GM12878 (cell line): ENCODE measurements around the gene EDEM3.

Experiments used
- ATF7 ChIP-seq: fragments of 450-650 bp; IDR thresholded peaks from 2 replicates; pipeline ENCODE4 v1.6.1; 2016; ENCODE audit warnings: low read depth, mild to moderate bottlenecking
- BHLHE40 ChIP-seq, 2 experiments: fragments of 450-650 bp in 1 of 2; IDR thresholded peaks; 2 replicates each; pipeline ENCODE4 v1.6.1; 2011 to 2017; ENCODE audit warnings: low read depth in 2 of 2, borderline replicate concordance in 1 of 2, improper control_type of control experiment in 1 of 2, low read length in 1 of 2, mild to moderate bottlenecking in 1 of 2
- EP300 ChIP-seq, 2 experiments: fragments of 150-350 bp in 1 of 2; IDR thresholded peaks; 2 replicates each; pipeline ENCODE4 v1.6.1; 2011 to 2012; ENCODE audit warnings: low read depth in 2 of 2, low read length in 2 of 2, borderline replicate concordance in 1 of 2, improper control_type of control experiment in 1 of 2, inconsistent platforms in 1 of 2; ENCODE audit not compliant: control insufficient read depth in 1 of 2
- HDAC6 ChIP-seq: fragments of 200-600 bp; sonication (generic); IDR thresholded peaks from one replicate; pipeline ENCODE4 v1.8.0; 2017; ENCODE audit warnings: antibody characterized with exemption; ENCODE audit not compliant: unreplicated experiment
- JUNB ChIP-seq: IDR thresholded peaks from 2 replicates; pipeline ENCODE4 v1.6.1; 2016; ENCODE audit warnings: antibody characterized with exemption, mild to moderate bottlenecking
- NBN ChIP-seq: fragments of 450-650 bp; IDR thresholded peaks from 2 replicates; pipeline ENCODE4 v1.6.1; 2016
- NR2F1 ChIP-seq: fragments of 450-650 bp; conservative IDR thresholded peaks from 2 replicates; pipeline ENCODE4 v1.6.1; 2017; ENCODE audit warnings: mild to moderate bottlenecking
- POLR2A ChIP-seq: IDR thresholded peaks from 2 replicates; pipeline ENCODE4 v1.6.1; 2011; ENCODE audit warnings: low read depth, mild to moderate bottlenecking, low read length
- POLR2AphosphoS5 ChIP-seq: IDR thresholded peaks from 2 replicates; pipeline ENCODE4 v1.6.1; 2011; ENCODE audit warnings: mild to moderate bottlenecking, low read length, inconsistent platforms
- TAF1 ChIP-seq: IDR thresholded peaks from 2 replicates; pipeline ENCODE4 v1.6.1; 2011; ENCODE audit warnings: mild to moderate bottlenecking, low read depth, low read length, borderline replicate concordance
- YY1 ChIP-seq: IDR thresholded peaks from 2 replicates; pipeline ENCODE4 v1.6.1; 2011; ENCODE audit warnings: low read depth, mild to moderate bottlenecking, low read length
- TF ChIP-seq, protein P1 (sequence below), 3 experiments: IDR thresholded peaks in 2 of 3; conservative IDR thresholded peaks in 1 of 3; 2 replicates each; pipeline ENCODE4 v1.5.1; 2011; ENCODE audit warnings: low read depth in 3 of 3, low read length in 3 of 3, mild to moderate bottlenecking in 3 of 3, control low read depth in 2 of 3, moderate library complexity in 2 of 3, inconsistent platforms in 1 of 3, mixed read lengths in 1 of 3; ENCODE audit not compliant: control insufficient read depth in 2 of 3, insufficient read depth in 1 of 3; ENCODE audit errors: extremely low read depth in 1 of 3
- TF ChIP-seq, protein P2 (sequence below): IDR thresholded peaks from 2 replicates; pipeline ENCODE4 v1.6.1; 2011; ENCODE audit warnings: mild to moderate bottlenecking, low read depth, low read length, moderate library complexity; ENCODE audit not compliant: insufficient replicate concordance

DNA sequence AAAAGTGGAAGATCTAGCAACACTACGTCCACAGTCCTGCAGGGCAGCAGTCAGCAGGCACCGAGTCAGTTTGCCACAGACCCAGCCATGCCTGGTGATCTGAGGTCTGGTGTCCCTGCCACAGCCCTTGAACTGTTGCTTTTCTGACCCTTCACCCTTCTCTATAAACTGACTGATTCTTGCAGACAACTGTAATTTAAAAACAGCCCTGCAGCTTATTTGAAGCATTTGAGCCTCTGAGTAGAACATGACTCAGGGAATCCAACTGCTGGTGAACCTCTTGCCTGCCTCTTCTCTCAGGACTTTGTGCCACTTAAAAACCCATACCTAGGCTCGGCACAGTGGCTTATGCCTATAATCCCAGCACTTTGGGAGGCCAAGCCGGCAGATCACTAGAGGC is 107.2 kb downstream of the EDEM3 start:
- no peak for TF ChIP-seq POLR2A
- no peak for TF ChIP-seq NBN
- TF ChIP-seq EP300 (IDR thresholded peaks at IDR 0.05; ENCODE audit: borderline replicate concordance in 1 of 2, control insufficient read depth in 1 of 2, low read depth in 2 of 2, low read length in 2 of 2): no peak
- TF ChIP-seq, protein P1, sequence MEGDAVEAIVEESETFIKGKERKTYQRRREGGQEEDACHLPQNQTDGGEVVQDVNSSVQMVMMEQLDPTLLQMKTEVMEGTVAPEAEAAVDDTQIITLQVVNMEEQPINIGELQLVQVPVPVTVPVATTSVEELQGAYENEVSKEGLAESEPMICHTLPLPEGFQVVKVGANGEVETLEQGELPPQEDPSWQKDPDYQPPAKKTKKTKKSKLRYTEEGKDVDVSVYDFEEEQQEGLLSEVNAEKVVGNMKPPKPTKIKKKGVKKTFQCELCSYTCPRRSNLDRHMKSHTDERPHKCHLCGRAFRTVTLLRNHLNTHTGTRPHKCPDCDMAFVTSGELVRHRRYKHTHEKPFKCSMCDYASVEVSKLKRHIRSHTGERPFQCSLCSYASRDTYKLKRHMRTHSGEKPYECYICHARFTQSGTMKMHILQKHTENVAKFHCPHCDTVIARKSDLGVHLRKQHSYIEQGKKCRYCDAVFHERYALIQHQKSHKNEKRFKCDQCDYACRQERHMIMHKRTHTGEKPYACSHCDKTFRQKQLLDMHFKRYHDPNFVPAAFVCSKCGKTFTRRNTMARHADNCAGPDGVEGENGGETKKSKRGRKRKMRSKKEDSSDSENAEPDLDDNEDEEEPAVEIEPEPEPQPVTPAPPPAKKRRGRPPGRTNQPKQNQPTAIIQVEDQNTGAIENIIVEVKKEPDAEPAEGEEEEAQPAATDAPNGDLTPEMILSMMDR (IDR thresholded peaks at IDR 0.05 in 2 of 3, conservative IDR thresholded peaks at IDR 0.05 in 1 of 3; ENCODE audit: control insufficient read depth in 2 of 3, extremely low read depth in 1 of 3, insufficient read depth in 1 of 3, low read depth in 3 of 3, low read length in 3 of 3): no peak
- no peak for TF ChIP-seq TAF1
- no peak for TF ChIP-seq POLR2AphosphoS5
- TF ChIP-seq, protein P2, sequence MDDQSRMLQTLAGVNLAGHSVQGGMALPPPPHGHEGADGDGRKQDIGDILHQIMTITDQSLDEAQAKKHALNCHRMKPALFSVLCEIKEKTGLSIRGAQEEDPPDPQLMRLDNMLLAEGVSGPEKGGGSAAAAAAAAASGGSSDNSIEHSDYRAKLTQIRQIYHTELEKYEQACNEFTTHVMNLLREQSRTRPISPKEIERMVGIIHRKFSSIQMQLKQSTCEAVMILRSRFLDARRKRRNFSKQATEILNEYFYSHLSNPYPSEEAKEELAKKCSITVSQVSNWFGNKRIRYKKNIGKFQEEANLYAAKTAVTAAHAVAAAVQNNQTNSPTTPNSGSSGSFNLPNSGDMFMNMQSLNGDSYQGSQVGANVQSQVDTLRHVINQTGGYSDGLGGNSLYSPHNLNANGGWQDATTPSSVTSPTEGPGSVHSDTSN: no peak
- TF ChIP-seq NR2F1: no peak
- TF ChIP-seq YY1: no peak
- no peak for TF ChIP-seq HDAC6
- no peak for TF ChIP-seq BHLHE40 (IDR thresholded peaks at IDR 0.05; ENCODE audit: borderline replicate concordance in 1 of 2, low read depth in 2 of 2, low read length in 1 of 2)
- TF ChIP-seq JUNB: no peak
- no peak for TF ChIP-seq ATF7
